NCI-H2227 (cell line): ENCODE data around the gene NUP160.
"Not testable (repeated sequence)": the region's sequence is repeated elsewhere in the genome, so short reads cannot be mapped to it uniquely, and the experiment has no call there.

Source experiments
- DNase-seq: peaks from one replicate; lab custom pipeline; 2025; ENCODE audit not compliant: unreplicated experiment; lab: John Stamatoyannopoulos, UW

Gene NUP160

DNA sequence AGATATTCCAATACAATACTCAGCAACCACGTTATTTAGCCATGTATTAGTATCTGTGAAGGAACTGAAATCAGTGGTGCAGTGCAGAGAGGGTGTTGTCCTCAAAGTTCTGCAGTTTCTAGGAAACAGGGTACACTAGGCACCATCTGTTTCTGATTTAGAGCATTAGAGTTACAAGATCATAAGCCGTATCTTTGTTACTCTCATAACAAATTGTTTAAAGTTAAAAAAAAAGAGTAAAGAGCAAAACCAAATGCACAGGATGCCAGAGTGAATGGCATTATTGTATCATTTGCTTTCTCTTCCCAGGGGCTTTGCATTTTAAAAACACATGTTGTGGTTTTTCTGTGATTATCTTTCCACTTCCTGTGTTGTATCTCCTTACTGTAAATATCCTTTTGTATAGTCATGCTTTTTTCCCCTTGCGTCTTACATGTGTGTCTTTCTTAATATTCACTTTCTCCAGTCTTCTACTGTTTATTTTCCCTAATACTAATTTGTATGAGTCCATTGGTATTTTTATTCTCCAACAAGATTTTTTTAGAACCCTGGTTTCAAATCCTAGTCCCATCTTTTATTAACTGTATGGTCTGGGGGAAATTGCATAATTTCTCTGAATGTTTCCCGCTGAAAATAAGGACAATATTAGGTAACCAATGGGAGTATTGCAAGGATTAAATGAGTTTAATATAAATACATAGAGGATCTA lies 15.2 kb upstream of the NUP160 start:
- DNase-seq: no peak

DNA sequence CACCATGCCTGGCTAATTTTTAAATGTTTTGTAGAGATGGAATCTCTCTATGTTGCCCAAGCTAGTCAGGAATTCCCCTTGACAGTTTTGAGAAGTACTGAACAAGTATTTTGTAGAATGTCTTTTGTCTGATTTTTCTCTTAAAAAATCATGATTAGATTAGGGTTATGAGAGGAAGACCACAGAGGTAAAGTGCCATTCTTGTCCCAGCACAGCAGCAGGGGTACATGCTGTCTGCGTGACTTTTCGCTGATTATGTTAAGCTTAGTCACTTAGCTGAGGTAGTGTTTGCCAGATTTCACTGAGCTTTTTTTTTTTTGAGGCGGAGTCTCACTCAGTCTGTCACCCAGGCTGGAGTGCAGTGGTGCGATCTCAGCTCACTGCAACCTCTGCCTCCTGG lies 13.6 kb upstream of the NUP160 start:
- no peak for DNase-seq

DNA sequence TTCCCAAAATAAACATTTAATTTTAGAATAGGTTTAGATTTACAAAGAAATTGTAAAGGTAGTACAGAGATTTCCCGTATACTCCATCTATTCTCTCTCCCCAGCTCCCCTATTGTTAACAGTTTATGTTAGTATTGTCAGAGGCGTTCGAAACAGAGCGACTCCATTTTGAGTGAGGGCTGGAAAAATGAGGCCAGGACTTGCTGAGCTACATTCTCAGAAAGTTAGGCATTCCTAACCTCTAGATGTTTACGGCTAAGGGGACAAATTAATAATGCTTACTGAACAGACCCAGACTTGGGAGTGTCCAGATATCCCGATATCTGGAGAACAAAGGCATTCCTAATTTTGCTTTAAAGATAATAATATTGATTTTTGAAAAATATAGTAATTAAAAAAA lies 12.4 kb upstream of the NUP160 start:
- DNase-seq: no peak

DNA sequence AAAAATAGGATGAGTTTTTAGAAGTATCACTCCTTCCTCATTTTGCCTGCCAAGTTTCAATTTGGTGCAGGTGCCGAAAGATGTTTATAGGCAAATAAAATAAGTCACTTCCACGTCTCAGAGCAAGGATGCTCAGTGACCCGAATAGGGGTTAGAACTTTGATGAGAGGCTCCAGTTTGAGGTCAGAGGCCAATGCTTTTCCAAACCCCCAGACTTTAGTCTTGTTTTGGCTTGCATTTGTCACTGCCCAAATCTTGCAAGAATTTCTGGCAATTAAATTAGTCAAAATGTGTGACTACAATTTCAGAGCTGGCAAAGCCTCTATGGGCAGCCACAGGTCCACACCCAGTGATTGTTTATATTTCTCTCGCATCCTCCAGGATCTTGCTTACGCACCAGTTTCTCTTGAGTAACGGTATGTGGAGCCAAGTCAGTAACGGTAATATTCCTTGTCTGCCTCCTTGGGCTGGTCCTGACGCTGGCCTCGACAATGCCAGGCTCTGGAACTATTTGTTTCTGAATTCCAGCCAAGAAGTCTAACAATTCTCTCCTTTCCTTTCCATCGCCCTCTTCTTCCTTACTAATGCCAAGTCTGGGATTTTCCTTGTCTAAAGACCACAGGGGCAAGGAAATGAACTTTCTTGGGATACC lies 9.9 kb upstream of the NUP160 start:
- no peak for DNase-seq

- DNase-seq: no peak
Observed at GRCh38 chr11:47857485-47857884, 9.3 kb upstream of the NUP160 start.

GRCh38 chr11:47856186-47856585 lies 8.0 kb upstream of the NUP160 start:
- no peak for DNase-seq

DNA sequence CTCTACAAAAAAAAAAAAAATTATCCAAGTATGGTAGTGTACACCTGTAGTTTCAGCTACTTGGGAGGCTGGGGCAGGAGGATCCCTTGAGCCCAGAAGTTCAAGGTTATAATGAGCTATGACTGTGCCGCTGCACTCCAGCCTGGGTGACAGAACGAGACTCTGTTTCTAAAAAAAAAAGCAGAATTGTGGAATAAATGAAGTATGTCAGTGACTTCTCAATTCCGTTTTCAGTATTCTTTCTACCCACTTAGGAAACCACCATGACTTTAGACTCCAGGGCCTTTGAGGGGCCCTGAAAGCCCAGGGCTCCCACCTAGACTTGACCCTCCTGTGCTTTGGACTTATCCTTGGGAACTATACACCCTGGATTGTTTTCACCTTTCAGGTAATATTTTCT lies 6.5 kb upstream of the NUP160 start:
- DNase-seq: no peak

DNA sequence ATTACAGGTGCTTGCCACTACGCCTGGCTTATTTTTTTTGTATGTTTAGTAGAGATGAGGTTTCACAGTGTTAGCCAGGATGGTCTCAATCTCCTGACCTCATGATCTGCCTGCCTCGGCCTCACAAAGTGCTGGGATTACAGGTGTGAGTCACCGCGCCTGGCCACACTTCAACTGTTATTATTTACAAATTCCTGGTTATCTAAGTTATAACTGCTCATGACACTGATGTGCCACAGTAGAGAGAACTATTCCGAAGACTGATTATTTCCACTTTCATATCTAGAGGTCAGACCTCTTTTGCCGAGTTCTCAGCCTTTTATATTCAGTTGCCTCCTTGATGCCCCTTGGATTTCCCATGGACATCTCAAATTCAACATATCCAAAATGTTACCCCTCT lies 3.9 kb upstream of the NUP160 start:
- no peak for DNase-seq

GRCh38 chr11:47850337-47850736 lies 2.2 kb upstream of the NUP160 start:
- no peak for DNase-seq

DNA sequence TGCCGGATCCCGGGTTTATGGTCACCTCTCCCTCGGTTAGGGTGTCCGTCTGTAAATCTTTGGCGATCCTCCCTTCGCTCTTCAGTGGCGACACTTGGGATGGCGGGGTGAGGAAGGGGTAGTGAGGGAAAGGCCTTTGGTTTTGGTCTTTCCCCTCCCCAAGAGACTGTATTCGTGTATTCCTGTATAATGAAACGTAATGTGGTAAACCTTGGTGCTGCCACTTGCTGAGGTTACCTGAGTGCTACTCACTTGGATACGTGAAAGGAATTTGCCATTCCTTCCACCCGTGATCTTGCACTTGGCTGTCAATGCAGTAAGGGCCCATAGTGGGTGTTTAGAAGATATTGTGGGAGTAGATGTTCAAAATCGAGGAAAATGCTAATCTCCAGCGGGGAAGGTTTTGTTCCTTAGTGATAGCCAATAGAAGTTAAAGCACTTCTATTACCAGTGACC lies 578 bp upstream of the NUP160 start:
- DNase-seq: peak; percentile 37

- no peak for DNase-seq
Observed at GRCh38 chr11:47847537-47847891, 636 bp downstream of the NUP160 start.

DNA sequence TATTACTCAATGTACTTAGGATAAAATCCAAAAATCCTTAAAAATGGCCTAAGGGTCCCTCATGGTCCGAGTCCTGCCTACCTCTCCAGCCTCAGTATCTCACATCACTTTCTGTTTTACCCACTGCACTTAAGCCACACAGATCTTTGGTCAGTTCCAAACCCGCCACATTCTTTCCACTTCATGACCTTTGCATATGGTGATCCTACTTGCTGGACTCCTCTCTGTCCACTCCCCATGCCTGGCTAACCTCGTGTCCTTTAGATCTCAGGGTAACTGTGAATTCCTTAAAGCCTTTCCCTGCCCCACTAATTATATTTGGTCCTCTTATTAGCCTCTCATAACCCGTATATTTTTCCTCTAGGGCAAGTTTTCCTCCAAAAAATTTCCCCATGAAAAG lies 1.2 kb downstream of the NUP160 start:
- no peak for DNase-seq

GRCh38 chr11:47843361-47844055 lies 4.6 kb downstream of the NUP160 start:
- DNase-seq: no peak

- no peak for DNase-seq
Observed at GRCh38 chr11:47842749-47843148, 5.4 kb downstream of the NUP160 start.

GRCh38 chr11:47837929-47838328 lies 10.2 kb downstream of the NUP160 start:
- no peak for DNase-seq

- DNase-seq: no peak
Observed at GRCh38 chr11:47837292-47837691, 10.9 kb downstream of the NUP160 start.

DNA sequence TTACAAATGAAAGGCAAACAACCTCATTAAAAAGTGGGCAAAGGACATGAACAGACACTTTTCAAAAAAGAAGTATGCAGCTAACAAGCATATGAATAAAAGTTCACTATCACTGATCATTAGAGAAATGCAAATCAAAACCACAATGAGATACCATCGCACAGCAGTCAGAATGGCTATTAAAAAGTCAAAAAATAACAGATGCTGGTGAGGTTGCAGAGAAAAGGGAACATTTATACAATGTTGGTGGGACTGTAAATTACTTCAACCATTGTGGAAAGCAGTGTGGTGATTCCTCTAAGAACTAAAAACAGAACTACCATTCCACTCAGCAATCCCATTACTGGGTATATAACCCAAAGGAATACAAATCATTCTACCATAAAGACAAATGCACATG lies 18.1 kb downstream of the NUP160 start:
- not testable (repeated sequence) for DNase-seq

- DNase-seq: no peak
Observed at GRCh38 chr11:47828284-47828683, 19.9 kb downstream of the NUP160 start.

DNA sequence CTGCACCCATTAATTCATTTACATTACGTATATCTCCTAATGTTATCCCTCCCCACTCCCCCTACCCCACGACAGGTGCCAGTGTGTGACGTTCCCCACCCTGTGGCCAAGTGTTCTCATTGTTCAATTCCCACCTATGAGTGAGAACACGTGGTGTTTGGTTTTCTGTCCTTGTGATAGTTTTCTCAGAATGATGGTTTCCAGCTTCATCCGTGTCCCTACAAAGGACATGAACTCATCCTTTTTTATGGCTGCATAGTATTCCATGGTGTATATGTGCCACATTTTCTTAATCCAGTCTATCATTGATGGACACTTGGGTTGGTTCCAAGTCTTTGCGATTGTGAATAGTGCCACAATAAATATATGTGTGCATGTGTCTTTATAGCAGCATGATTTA lies 25.5 kb downstream of the NUP160 start:
- not testable (repeated sequence) for DNase-seq

DNA sequence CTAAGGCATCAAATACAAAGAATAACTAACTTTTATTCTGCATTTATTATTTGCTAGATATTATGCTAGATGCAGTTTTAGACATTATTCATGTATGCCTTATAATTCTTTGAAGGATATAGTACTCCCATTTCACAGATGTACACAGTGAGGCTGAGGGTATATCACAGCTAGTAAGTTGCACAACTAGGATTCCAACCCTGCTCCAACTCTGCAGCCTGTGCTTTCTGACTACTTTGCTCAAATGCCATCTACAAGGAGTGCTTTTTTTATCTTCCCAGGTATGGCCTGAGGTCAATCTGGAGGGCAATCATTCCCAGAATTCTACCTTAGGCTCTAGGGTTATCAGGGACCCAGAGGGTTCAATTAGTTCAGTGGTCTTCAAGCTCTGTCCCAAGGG lies 28.4 kb downstream of the NUP160 start:
- DNase-seq: no peak

GRCh38 chr11:47800759-47801158 lies 47.4 kb downstream of the NUP160 start:
- DNase-seq: no peak

DNA sequence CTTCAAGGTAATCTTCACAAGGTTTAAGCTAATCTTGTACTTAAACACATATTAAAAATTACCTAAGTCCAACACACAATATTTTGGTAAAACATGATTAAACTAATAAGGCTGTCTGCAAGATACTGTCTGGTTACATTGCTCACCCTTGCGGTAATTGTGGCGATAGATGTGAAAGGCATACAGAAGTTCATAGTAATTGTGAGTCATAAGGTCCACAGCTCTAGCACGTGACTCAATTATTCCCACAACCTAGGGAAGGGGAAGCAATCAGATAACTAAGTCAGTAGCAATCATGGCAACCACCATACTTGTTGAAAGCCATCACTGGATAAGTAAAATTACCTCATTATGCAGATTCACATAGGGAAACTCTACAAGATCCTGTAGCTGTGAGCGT lies 50.5 kb downstream of the NUP160 start:
- DNase-seq: no peak
